KMS-11 (cell line): ENCODE measurements around the gene CMTM6.

ENCODE experiments used
- H2AFZ ChIP-seq: fragments of 200-600 bp; sonication (generic); 2 replicates; pipeline ENCODE4 v1.6.1; 2016; ENCODE audit warnings: antibody characterized with exemption, mixed run types, low read depth
- H3K27ac ChIP-seq: fragments of 200-600 bp; sonication (generic); 2 replicates; pipeline ENCODE4 v1.6.1; 2016; ENCODE audit warnings: mild to moderate bottlenecking, mixed run types
- H3K27me3 ChIP-seq: fragments of 200-600 bp; sonication (generic); 2 replicates; pipeline ENCODE4 v1.6.1; 2017; ENCODE audit warnings: mild to moderate bottlenecking, low read depth, mixed run types, moderate library complexity; ENCODE audit not compliant: insufficient read depth
- H3K36me3 ChIP-seq: fragments of 200-600 bp; sonication (generic); 2 replicates; pipeline ENCODE4 v1.6.1; 2017; ENCODE audit warnings: mild to moderate bottlenecking, mixed run types; ENCODE audit not compliant: insufficient read depth
- H3K4me1 ChIP-seq: fragments of 200-600 bp; sonication (generic); 2 replicates; pipeline ENCODE4 v1.6.1; 2016; ENCODE audit warnings: mild to moderate bottlenecking, low read depth, mixed run types; ENCODE audit not compliant: poor library complexity, severe bottlenecking
- H3K4me2 ChIP-seq: fragments of 200-600 bp; sonication (generic); 2 replicates; pipeline ENCODE4 v1.7.0; 2016; ENCODE audit warnings: mild to moderate bottlenecking, mixed run types
- H3K4me3 ChIP-seq: fragments of 200-600 bp; sonication (generic); IDR thresholded peaks from 2 replicates; pipeline ENCODE4 v1.6.1; 2017; ENCODE audit warnings: low read depth, low read length, mixed read lengths; ENCODE audit not compliant: insufficient read depth
- H3K79me2 ChIP-seq: fragments of 200-600 bp; sonication (generic); 2 replicates; pipeline ENCODE4 v1.6.1; 2016; ENCODE audit warnings: low read depth, mixed run types; ENCODE audit not compliant: insufficient read depth
- H3K9ac ChIP-seq: fragments of 200-600 bp; sonication (generic); 2 replicates; pipeline ENCODE4 v1.6.1; 2016; ENCODE audit warnings: mild to moderate bottlenecking, mixed run types
- H4K20me1 ChIP-seq: fragments of 200-600 bp; sonication (generic); 2 replicates; pipeline ENCODE4 v1.6.1; 2016; ENCODE audit warnings: mild to moderate bottlenecking, mixed run types; ENCODE audit not compliant: insufficient read depth
- TF ChIP-seq, protein P1 (sequence below): fragments of 200-600 bp; sonication (generic); conservative IDR thresholded peaks from 2 replicates; pipeline ENCODE4 v1.6.1; 2017; ENCODE audit warnings: low read depth, mild to moderate bottlenecking, antibody characterized with exemption, low read length, moderate library complexity, mixed read lengths

CMTM6 gene

DNA sequence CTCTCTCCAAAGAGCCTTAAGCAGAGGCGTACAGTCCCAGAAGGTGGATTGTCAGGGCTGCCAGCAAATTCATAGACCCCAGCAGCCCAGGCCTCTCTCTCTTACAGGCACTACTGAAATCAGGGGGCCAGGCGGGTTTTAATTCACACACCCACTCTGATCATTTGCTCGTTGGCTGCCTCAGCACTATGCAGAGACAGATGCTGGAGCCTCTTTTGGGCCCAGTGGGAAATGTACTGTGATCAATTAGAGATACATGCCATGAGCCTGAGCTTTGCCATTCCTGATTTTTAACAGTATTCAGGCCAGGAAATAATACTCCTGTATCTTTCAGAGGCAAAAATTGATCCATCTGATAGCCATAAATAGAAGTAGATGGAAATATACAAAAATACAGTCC, 53.0 kb downstream of the CMTM6 start:
- no peaks in the 10 kb centered on the region; the same call in 1 of the 2 replicates for H3K79me2 ChIP-seq
- peaks cover 4% of the 10 kb centered on the region for H3K4me1 ChIP-seq
- H3K4me3 ChIP-seq = no peak overlapping the region
- no peak overlapping the region for H2AFZ ChIP-seq
- TF ChIP-seq, protein P1, sequence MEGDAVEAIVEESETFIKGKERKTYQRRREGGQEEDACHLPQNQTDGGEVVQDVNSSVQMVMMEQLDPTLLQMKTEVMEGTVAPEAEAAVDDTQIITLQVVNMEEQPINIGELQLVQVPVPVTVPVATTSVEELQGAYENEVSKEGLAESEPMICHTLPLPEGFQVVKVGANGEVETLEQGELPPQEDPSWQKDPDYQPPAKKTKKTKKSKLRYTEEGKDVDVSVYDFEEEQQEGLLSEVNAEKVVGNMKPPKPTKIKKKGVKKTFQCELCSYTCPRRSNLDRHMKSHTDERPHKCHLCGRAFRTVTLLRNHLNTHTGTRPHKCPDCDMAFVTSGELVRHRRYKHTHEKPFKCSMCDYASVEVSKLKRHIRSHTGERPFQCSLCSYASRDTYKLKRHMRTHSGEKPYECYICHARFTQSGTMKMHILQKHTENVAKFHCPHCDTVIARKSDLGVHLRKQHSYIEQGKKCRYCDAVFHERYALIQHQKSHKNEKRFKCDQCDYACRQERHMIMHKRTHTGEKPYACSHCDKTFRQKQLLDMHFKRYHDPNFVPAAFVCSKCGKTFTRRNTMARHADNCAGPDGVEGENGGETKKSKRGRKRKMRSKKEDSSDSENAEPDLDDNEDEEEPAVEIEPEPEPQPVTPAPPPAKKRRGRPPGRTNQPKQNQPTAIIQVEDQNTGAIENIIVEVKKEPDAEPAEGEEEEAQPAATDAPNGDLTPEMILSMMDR = no peak
- no peak overlapping the region for H3K27ac ChIP-seq
- no peak overlapping the region for H3K4me2 ChIP-seq
- no peaks in the 10 kb centered on the region for H3K36me3 ChIP-seq
- H3K9ac ChIP-seq = no peak overlapping the region
- no peaks in the 10 kb centered on the region for H4K20me1 ChIP-seq
- no peaks in the 10 kb centered on the region for H3K27me3 ChIP-seq

DNA sequence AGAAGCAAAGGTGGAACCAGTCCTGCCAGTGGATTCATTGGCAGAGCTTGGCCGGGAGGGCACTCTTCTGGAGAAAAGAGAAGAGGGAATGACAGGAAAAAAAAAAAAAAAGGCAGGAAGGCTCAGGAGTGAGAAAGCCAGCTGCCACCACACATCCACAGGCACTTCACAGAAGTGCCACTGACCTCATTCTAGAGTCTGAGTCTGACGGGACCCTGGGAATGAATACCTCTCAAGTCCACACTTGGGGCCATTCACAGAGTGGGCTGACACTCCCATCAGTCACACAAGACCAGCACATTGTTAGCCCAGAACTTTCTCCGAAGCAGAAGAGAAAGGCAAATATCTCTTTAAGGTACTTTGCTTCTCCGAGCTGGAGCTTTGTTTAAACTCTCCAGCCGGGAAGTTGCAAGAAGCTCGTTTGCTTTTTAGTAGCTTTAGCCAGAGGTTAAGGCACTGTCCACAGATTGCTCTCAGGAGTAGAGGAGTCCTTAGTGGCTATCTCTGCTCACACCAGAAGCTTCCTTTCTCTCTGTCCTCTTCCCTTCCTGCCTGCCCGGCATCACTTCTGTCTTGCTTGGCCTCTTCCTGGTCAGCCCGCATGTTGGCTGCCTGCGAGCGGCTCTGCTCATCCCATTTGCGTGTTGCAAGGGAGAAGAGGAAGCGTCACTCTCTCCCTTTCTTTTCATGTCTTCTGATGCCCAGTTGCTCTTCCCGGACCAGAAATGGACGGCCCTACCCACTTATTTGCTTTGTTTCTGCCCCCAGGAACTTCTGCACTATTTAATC, 53.8 kb downstream of the CMTM6 start:
- Histone ChIP-seq H3K27ac (no peak overlapping the region), H2AFZ (no peak overlapping the region), H3K36me3 (no peaks in the 10 kb centered on the region), H4K20me1 (no peaks in the 10 kb centered on the region), H3K9ac (no peak overlapping the region), H3K4me3 (no peak overlapping the region), H3K4me1 (peaks cover 4% of the 10 kb centered on the region), H3K79me2 (no peaks in the 10 kb centered on the region; the same call in 1 of the 2 replicates), H3K27me3 (no peaks in the 10 kb centered on the region), H3K4me2 (no peak overlapping the region)
- TF ChIP-seq, protein P1 = no peak

DNA sequence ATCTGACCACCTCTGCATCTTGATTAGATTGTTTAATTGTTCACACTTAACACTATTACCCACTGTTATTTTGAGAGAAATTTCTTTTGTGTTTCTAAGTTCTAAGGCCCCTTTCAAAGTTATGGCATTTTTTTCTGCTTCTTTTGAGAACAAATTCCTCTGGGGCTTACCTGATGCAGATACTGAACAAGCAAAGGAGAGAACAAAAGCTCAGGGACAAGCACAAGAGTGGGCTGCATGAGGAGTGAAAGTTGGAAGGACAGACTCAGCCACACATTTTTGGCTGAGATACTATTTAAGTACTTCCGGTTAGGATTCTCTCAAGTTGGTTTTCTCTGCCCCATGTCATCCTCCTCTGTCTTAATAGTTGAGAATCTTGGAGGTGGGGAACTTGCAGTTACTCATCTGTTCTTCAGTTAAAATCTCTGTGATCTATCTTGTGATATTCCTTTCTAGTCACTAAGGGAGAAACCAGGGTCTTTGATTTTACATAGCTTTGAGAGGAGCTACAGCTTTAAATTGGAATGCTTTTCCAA, 54.7 kb downstream of the CMTM6 start:
- H4K20me1 ChIP-seq = no peaks in the 10 kb centered on the region
- no peaks in the 10 kb centered on the region for H3K27me3 ChIP-seq
- no peaks in the 10 kb centered on the region for H3K36me3 ChIP-seq
- H3K4me2 ChIP-seq = no peak overlapping the region
- no peak overlapping the region for H3K27ac ChIP-seq
- H3K9ac ChIP-seq = no peak overlapping the region
- TF ChIP-seq, protein P1 = no peak
- no peaks in the 10 kb centered on the region; the same call in 1 of the 2 replicates for H3K79me2 ChIP-seq
- H3K4me3 ChIP-seq = no peak overlapping the region
- H2AFZ ChIP-seq = no peak overlapping the region
- peaks cover 11% of the 10 kb centered on the region for H3K4me1 ChIP-seq

DNA sequence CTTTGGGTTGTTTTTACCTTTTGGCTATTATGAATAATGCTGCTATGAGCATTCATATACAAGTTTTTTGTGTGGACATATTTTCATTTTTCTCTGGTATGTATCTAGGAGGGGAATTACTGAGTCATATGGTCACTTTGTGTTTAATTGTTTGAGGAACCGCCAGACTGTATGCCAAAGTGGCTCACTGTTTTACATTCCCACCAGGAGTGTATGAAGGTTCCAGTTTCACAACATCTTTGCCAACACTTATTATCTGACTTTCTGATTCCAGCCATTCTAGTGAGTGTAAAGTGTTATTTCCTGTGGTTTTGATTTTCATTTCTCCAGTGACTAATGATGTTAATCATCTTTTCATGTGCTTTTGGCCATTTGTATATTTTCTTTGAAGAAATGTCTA, 59.2 kb downstream of the CMTM6 start:
- Histone ChIP-seq H3K36me3 (no peaks in the 10 kb centered on the region), H3K4me1 (peaks cover 23% of the 10 kb centered on the region), H4K20me1 (no peaks in the 10 kb centered on the region), H3K27me3 (no peaks in the 10 kb centered on the region), H3K4me3 (no peak overlapping the region), H3K79me2 (no peaks in the 10 kb centered on the region; the same call in 1 of the 2 replicates), H2AFZ (no peak overlapping the region), H3K4me2 (no peak overlapping the region), H3K9ac (no peak overlapping the region), H3K27ac (no peak overlapping the region)
- TF ChIP-seq, protein P1 = no peak
